Liver (tissue), 9 donors: Measurements from ENCODE around the gene FREM1. TPM values are rescaled to one million over a fixed set of nuclear protein-coding genes. Genes with fewer than 3 reads are reported as not detected.

Source experiments
- DNase-seq: peaks from one replicate; pipeline ENCODE4 v3.0.0-alpha.2; 2017; ENCODE audit warnings: low spot score
- H3K27ac ChIP-seq, 2 donors: one replicate each; pipeline ENCODE4 v1.7.0; 2013; ENCODE audit warnings: inconsistent platforms in 2 of 2, low read length in 2 of 2, control low read depth in 1 of 2, low read depth in 1 of 2, mild to moderate bottlenecking in 1 of 2
- H3K27me3 ChIP-seq, 4 donors: one replicate each; pipeline versions ENCODE4 v1.6.1 to v1.7.0; 2013; ENCODE audit warnings: low read length in 3 of 4, inconsistent platforms in 1 of 4, mild to moderate bottlenecking in 1 of 4, moderate library complexity in 1 of 4; ENCODE audit not compliant: control insufficient read depth in 4 of 4, insufficient read depth in 4 of 4
- H3K36me3 ChIP-seq, 4 donors: one replicate each; pipeline versions ENCODE4 v1.6.1 to v1.7.0; 2013; ENCODE audit warnings: low read length in 3 of 4, mild to moderate bottlenecking in 3 of 4, low read depth in 1 of 4, moderate library complexity in 1 of 4; ENCODE audit not compliant: control insufficient read depth in 4 of 4, insufficient read depth in 3 of 4
- H3K4me1 ChIP-seq, 4 donors: one replicate each; pipeline versions ENCODE4 v1.6.1 to v1.7.0; 2013; ENCODE audit warnings: low read length in 3 of 4, mild to moderate bottlenecking in 3 of 4, moderate library complexity in 1 of 4; ENCODE audit not compliant: control insufficient read depth in 4 of 4, insufficient read depth in 4 of 4
- H3K4me3 ChIP-seq, 3 donors: one replicate each; pipeline versions ENCODE4 v1.6.1 to v1.7.0; 2013; ENCODE audit warnings: low read length in 3 of 3, control low read depth in 1 of 3, low read depth in 1 of 3, mild to moderate bottlenecking in 1 of 3
- H3K9ac ChIP-seq, 2 donors: one replicate each; pipeline ENCODE4 v1.7.0; 2013; ENCODE audit warnings: low read length in 2 of 2, mild to moderate bottlenecking in 2 of 2, moderate library complexity in 2 of 2, control low read depth in 1 of 2, low read depth in 1 of 2
- H3K9me3 ChIP-seq, 4 donors: one replicate each; pipeline versions ENCODE4 v1.6.1 to v1.7.0; 2013; ENCODE audit warnings: low read length in 3 of 4; ENCODE audit not compliant: control insufficient read depth in 4 of 4
- ATF3 ChIP-seq: IDR thresholded peaks from 2 replicates; pipeline ENCODE4 v1.6.1; 2016; ENCODE audit warnings: antibody characterized with exemption
- CTCF ChIP-seq: fragments of 150-350 bp; IDR thresholded peaks from 2 replicates; pipeline ENCODE4 v1.5.1; 2017; ENCODE audit warnings: improper control_type of control experiment, low read depth, low read length; ENCODE audit not compliant: missing input control
- EGR1 ChIP-seq, 2 donors: IDR thresholded peaks; 2 replicates each; pipeline ENCODE4 v1.6.1; 2016 to 2018; ENCODE audit warnings: antibody characterized with exemption in 2 of 2, low read depth in 2 of 2
- FOXA1 ChIP-seq: IDR thresholded peaks from 2 replicates; pipeline ENCODE4 v1.6.1; 2016; ENCODE audit warnings: antibody characterized with exemption
- FOXA2 ChIP-seq: IDR thresholded peaks from 2 replicates; pipeline ENCODE4 v1.6.1; 2016; ENCODE audit warnings: antibody characterized with exemption
- GABPA ChIP-seq, 2 donors: IDR thresholded peaks in 1 of 2; conservative IDR thresholded peaks in 1 of 2; 2 replicates each; pipeline ENCODE4 v1.6.1; 2016; ENCODE audit warnings: antibody characterized with exemption in 2 of 2, mild to moderate bottlenecking in 1 of 2, moderate library complexity in 1 of 2
- HNF4A ChIP-seq, 2 donors: conservative IDR thresholded peaks; 2 replicates each; pipeline ENCODE4 v1.6.1; 2016; ENCODE audit warnings: antibody characterized with exemption in 2 of 2, mild to moderate bottlenecking in 2 of 2
- HNF4G ChIP-seq: IDR thresholded peaks from 2 replicates; pipeline ENCODE4 v1.6.1; 2016; ENCODE audit warnings: antibody characterized with exemption
- JUND ChIP-seq, 2 donors: IDR thresholded peaks; 2 replicates each; pipeline ENCODE4 v1.6.1; 2016; ENCODE audit warnings: antibody characterized with exemption in 2 of 2
- MAX ChIP-seq: IDR thresholded peaks from 2 replicates; pipeline ENCODE4 v1.6.1; 2016; ENCODE audit warnings: antibody characterized with exemption
- NR2F2 ChIP-seq: IDR thresholded peaks from 2 replicates; pipeline ENCODE4 v1.6.1; 2016; ENCODE audit warnings: antibody characterized with exemption
- RAD21 ChIP-seq, 2 donors: IDR thresholded peaks; 2 replicates each; pipeline ENCODE4 v1.6.1; 2016; ENCODE audit warnings: antibody characterized with exemption in 2 of 2, mild to moderate bottlenecking in 2 of 2
- REST ChIP-seq: IDR thresholded peaks from 2 replicates; pipeline ENCODE4 v1.6.1; 2016; ENCODE audit warnings: antibody characterized with exemption, mild to moderate bottlenecking
- RXRA ChIP-seq, 2 donors: IDR thresholded peaks; 2 replicates each; pipeline ENCODE4 v1.6.1; 2017 to 2018; ENCODE audit warnings: antibody characterized with exemption in 2 of 2, mild to moderate bottlenecking in 1 of 2
- SP1 ChIP-seq: IDR thresholded peaks from 2 replicates; pipeline ENCODE4 v1.6.1; 2018; ENCODE audit warnings: antibody characterized with exemption, mild to moderate bottlenecking
- TAF1 ChIP-seq: conservative IDR thresholded peaks from 2 replicates; pipeline ENCODE4 v1.6.1; 2016; ENCODE audit warnings: antibody characterized with exemption, mild to moderate bottlenecking
- YY1 ChIP-seq: IDR thresholded peaks from 2 replicates; pipeline ENCODE4 v1.6.1; 2016; ENCODE audit warnings: antibody characterized with exemption, mild to moderate bottlenecking
- ZBTB33 ChIP-seq: IDR thresholded peaks from 2 replicates; pipeline ENCODE4 v1.6.1; 2016; ENCODE audit warnings: antibody characterized with exemption
- WGBS: extraction: QIAGEN DNeasy Blood & Tissue Kit; methylation state at CpG from one replicate; pipeline ENCODE4 v1.1.7; 2013; 5-methylcytosine and 5-hydroxymethylcytosine counted together
- polyA plus RNA-seq, 2 donors: library from polyadenylated mRNA; stranded (reverse) in 1 of 2; unstranded in 1 of 2; fragments of 200-250 nt in 1 of 2; fragments of >200 nt in 1 of 2; fragmentation: Nextera tagmentation in 1 of 2; extraction: Ambion mirVana in 1 of 2; gene quantifications; one replicate each; pipeline versions ENCODE4 v1.2.1 to v1.2.3, GENCODE V29; 2013 to 2015
- total RNA-seq, 2 donors: library from RNA; depleted of rRNA; stranded (reverse); fragments of >200 nt; gene quantifications; one replicate each; pipeline ENCODE4 v1.2.3, GENCODE V29; 2014
- donor health status: healthy.
- donor health status: healthy.
- donor health status: healthy.
- donor health status: healthy.
- donor health status: healthy.

FREM1 gene
- total and polyA plus RNA-seq, 4 donors = 0.39 to 4.7 (median 1.1) TPM

GRCh38 chr9:14939378-14939777, 29.1 kb upstream of the FREM1 start:
- WGBS = 80% methylated on average over 4 of the region's 4 CpGs
- H3K9me3 ChIP-seq = no peaks in the 10 kb centered on the region
- H3K27ac ChIP-seq = no peak overlapping the region
- no peaks in the 10 kb centered on the region for H3K36me3 ChIP-seq
- H3K9ac ChIP-seq = no peak overlapping the region
- H3K4me1 ChIP-seq = no peaks in the 10 kb centered on the region
- peaks cover 0 to 3% (median 0%) of the 10 kb centered on the region in 4 donors for H3K27me3 ChIP-seq
- no peak for DNase-seq
- no peak for TF ChIP-seq RXRA (IDR thresholded peaks at IDR 0.05)
- TF ChIP-seq ZBTB33 = no peak
- no peak for TF ChIP-seq EGR1 (IDR thresholded peaks at IDR 0.05; ENCODE audit: low read depth in 2 of 2)
- TF ChIP-seq REST = no peak
- no peak for TF ChIP-seq NR2F2
- no peak for TF ChIP-seq RAD21 (IDR thresholded peaks at IDR 0.05)
- TF ChIP-seq CTCF = no peak
- no peak for TF ChIP-seq HNF4A (conservative IDR thresholded peaks at IDR 0.05)
- TF ChIP-seq HNF4G = no peak
- no peak for TF ChIP-seq MAX
- TF ChIP-seq ATF3 = no peak
- no peak for TF ChIP-seq YY1
- TF ChIP-seq TAF1 = no peak
- no peak for TF ChIP-seq JUND (IDR thresholded peaks at IDR 0.05)
- no peak for TF ChIP-seq FOXA1
- no peak for TF ChIP-seq SP1
- TF ChIP-seq FOXA2 = no peak
- TF ChIP-seq GABPA (IDR thresholded peaks at IDR 0.05 in 1 of 2, conservative IDR thresholded peaks at IDR 0.05 in 1 of 2) = no peak
- no peak overlapping the region for H3K4me3 ChIP-seq
